ENCODE results near the gene TIMP2.
"Not testable (repeated sequence)": the region's sequence is repeated elsewhere in the genome, so short reads cannot be mapped to it uniquely, and the experiment has no call there.

Gene TIMP2

DNA sequence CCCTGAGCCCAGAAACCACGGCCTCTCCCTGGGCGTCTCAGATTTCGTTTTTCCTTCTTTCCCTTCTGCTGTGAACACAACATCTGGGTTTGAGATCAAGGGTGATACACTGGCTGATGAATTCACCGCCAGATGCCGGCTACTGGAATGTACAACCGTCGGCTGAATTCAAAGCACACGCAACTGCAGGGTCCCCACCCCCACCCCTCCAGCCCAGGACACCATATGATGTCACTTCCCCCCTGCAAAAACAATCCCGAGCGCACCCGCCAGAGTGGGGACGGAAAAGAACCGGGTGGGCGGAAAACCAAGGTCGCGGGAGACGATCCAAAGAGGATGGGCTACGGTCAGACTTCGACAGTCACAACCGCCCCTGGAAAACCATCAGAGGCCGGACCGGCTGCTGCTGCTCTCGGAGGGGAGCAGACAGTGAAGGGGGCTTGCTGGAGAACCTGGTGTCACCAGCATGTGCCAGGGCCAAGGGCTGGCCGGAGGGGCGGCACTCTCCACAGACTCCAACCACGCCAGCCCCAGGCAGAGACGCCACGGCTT is 45.5 kb downstream of the TIMP2 start:
- peaks cover 3% of the 10 kb centered on the region for H3K27me3 ChIP-seq (replicated peaks; ENCODE audit: control insufficient read depth, insufficient read depth, low read length)
- no peaks in the 10 kb centered on the region for H3K36me3 ChIP-seq (ENCODE audit: control insufficient read depth, insufficient read depth, low read length)
- H3K4me3 ChIP-seq (replicated peaks; ENCODE audit: low read depth, low read length) = no peak overlapping the region
- no peak for DNase-seq (ENCODE audit: extremely low read depth, insufficient read length)
- TF ChIP-seq, protein P1, sequence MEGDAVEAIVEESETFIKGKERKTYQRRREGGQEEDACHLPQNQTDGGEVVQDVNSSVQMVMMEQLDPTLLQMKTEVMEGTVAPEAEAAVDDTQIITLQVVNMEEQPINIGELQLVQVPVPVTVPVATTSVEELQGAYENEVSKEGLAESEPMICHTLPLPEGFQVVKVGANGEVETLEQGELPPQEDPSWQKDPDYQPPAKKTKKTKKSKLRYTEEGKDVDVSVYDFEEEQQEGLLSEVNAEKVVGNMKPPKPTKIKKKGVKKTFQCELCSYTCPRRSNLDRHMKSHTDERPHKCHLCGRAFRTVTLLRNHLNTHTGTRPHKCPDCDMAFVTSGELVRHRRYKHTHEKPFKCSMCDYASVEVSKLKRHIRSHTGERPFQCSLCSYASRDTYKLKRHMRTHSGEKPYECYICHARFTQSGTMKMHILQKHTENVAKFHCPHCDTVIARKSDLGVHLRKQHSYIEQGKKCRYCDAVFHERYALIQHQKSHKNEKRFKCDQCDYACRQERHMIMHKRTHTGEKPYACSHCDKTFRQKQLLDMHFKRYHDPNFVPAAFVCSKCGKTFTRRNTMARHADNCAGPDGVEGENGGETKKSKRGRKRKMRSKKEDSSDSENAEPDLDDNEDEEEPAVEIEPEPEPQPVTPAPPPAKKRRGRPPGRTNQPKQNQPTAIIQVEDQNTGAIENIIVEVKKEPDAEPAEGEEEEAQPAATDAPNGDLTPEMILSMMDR (IDR thresholded peaks at IDR 0.05; ENCODE audit: insufficient read depth, low read length, poor library complexity, severe bottlenecking) = no peak

DNA sequence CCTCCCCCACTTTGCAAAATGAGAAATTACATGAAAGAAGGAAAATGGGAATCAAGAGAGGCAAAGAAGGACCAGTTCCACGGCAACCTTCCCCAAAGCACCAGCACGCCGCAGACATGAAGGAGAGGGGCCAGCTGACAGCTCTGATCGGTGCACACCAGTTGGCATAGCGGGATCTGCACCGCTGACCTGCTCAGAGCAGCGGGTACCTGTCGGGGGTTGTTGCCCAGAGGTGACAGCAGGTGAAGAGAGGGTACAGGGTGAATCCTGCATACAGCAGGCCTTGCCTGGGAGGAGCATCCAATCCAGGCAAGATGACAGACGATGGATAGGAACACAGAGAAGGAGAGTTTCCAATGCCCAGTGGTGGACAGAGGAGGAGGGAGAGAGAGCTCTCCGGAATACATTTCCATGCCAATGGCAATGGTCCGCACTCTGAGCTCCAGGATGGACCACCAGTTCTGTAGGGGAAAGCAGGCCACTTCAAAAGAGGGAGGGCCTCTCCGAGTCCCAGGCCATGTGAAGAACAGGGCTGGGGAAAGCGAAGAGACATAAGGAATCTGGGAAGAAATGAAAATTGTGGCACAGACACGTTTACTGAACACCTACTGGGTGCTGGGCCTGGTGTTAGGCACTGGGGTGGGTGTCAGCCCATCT is 46.2 kb downstream of the TIMP2 start:
- TF ChIP-seq, protein P1 (IDR thresholded peaks at IDR 0.05; ENCODE audit: insufficient read depth, low read length, poor library complexity, severe bottlenecking) = no peak
- no peak for DNase-seq (ENCODE audit: extremely low read depth, insufficient read length)
- no peaks in the 10 kb centered on the region for H3K36me3 ChIP-seq (ENCODE audit: control insufficient read depth, insufficient read depth, low read length)
- peaks cover 3% of the 10 kb centered on the region for H3K27me3 ChIP-seq (replicated peaks; ENCODE audit: control insufficient read depth, insufficient read depth, low read length)
- H3K4me3 ChIP-seq (replicated peaks; ENCODE audit: low read depth, low read length) = no peak overlapping the region

DNA sequence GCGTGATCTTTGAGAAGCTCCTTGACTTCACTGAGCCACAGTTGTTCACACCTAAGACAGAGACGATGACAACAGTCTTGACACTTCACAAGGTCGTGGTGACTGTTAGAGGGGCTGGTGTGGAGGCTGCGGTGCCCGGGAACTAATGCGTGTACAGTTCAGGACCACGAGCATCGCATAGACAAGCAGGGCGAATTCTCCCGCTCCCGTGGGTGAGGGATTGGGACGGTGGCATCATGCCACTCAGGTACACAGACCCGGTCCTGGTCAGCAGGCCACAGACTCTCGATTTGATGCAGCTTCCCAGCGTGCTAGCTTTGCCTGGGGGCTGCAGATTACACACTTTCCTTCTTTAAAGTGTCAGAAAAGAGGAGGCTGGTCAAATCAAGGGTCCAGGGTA is 46.9 kb downstream of the TIMP2 start:
- DNase-seq (ENCODE audit: extremely low read depth, insufficient read length) = no peak

DNA sequence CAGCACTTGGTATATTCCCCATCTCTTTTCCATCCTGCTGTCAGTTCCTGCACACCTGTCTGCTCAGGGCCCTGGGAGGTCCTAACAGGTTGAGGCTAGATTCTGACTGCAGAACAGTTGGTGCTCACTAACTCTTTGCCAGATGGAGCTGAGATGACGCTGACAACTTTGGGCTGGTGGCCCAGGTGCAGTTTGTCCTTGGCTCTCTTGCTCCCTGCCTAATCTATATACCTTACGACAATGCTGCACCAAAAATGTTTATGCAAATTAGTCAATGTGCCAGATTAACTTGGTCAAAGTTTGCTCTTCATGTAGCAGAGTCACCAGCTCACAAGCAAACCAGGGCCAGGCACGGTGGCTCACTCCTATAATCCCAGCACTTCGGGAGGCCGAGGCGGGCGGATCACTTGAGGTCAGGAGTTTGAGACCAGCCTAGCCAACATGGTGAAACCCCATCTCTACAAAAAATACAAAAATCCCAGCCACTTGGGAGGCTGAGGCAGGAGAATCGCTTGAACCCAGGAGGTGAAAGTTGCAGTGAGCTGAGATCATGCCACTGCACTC is 48.2 kb downstream of the TIMP2 start:
- H3K27me3 ChIP-seq (replicated peaks; ENCODE audit: control insufficient read depth, insufficient read depth, low read length); H3K4me3 ChIP-seq (replicated peaks; ENCODE audit: low read depth, low read length); H3K36me3 ChIP-seq (ENCODE audit: control insufficient read depth, insufficient read depth, low read length): not testable (repeated sequence)

More for the DNA sequence above, 46.9 kb downstream of the TIMP2 start:
- Histone ChIP-seq H3K4me3 (replicated peaks; ENCODE audit: low read depth, low read length) (no peak overlapping the region), H3K27me3 (replicated peaks; ENCODE audit: control insufficient read depth, insufficient read depth, low read length) (peaks cover 3% of the 10 kb centered on the region), H3K36me3 (ENCODE audit: control insufficient read depth, insufficient read depth, low read length) (no peaks in the 10 kb centered on the region)
- TF ChIP-seq, protein P1 (IDR thresholded peaks at IDR 0.05; ENCODE audit: insufficient read depth, low read length, poor library complexity, severe bottlenecking) = no peak

DNA sequence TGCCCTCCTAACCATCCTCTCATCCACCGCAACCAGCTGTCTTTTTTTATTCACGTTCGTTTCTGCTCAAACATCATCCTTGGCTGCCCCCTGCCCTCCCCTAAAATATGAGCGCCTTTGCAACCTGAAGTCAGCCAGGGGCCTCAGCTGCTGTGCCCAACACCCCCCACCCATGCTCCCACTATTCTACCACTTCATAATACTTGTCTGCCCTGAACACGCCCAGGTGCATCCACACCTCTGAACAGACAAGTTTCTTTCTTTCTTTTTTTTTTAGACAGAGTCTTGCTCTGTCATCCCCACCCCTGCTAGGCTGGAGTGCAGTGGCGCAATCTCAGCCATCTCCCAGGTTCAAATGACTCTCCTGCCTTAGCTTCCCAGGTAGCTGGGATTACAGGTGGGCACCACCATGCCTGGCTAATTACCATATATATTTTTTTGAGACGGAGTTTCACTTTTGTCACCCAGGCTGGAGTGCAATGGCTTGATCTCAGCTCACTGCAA is 49.0 kb downstream of the TIMP2 start:
- no peaks in the 10 kb centered on the region for H3K36me3 ChIP-seq (ENCODE audit: control insufficient read depth, insufficient read depth, low read length)
- DNase-seq (ENCODE audit: extremely low read depth, insufficient read length) = no peak
- H3K4me3 ChIP-seq (replicated peaks; ENCODE audit: low read depth, low read length) = no peak overlapping the region

More for the DNA sequence above, 48.2 kb downstream of the TIMP2 start:
- not testable (repeated sequence) for DNase-seq (ENCODE audit: extremely low read depth, insufficient read length)

More for the DNA sequence above, 49.0 kb downstream of the TIMP2 start:
- TF ChIP-seq, protein P1 (IDR thresholded peaks at IDR 0.05; ENCODE audit: insufficient read depth, low read length, poor library complexity, severe bottlenecking) = no peak
- peaks cover 3% of the 10 kb centered on the region for H3K27me3 ChIP-seq (replicated peaks; ENCODE audit: control insufficient read depth, insufficient read depth, low read length)

All from GM06990 (cell line).